ENCODE measurements around the gene NRXN2.
A peak's percentile ranks its signal among the peaks of the same experiment; 100 is the strongest.

Gene NRXN2

GRCh38 chr11:64688534-64688982 is 34.4 kb downstream of the NRXN2 start:
- peak overlapping the region; percentile 24 to 53 for H3K4me3 Mint-ChIP-seq
- H3K27ac Mint-ChIP-seq: peak overlapping the region; percentile 12 to 56
- ATAC-seq (replicated peaks): peak; percentile 99

GRCh38 chr11:64687643-64688533 is 35.1 kb downstream of the NRXN2 start:
- no peak overlapping the region for H3K27ac Mint-ChIP-seq
- peak overlapping the region in 1 of 2 donors; percentile 24 for H3K4me3 Mint-ChIP-seq
- no peak for DNase-seq
- no peaks in the 10 kb centered on the region for H3K36me3 Mint-ChIP-seq (ENCODE audit: insufficient read depth)
- ATAC-seq (replicated peaks): no peak
- no peaks in the 10 kb centered on the region for H3K9me3 Mint-ChIP-seq
- peaks cover 23 to 24% of the 10 kb centered on the region in 2 donors for H3K27me3 Mint-ChIP-seq
- H3K4me1 Mint-ChIP-seq (ENCODE audit: low read depth in 2 of 2): peaks cover 9 to 15% of the 10 kb centered on the region in 2 donors

More at GRCh38 chr11:64688534-64688982, 34.4 kb downstream of the NRXN2 start:
- DNase-seq: peak; percentile 90 to 92 (median 91)
- Mint-ChIP-seq H3K9me3 (no peaks in the 10 kb centered on the region), H3K36me3 (ENCODE audit: insufficient read depth) (no peaks in the 10 kb centered on the region), H3K27me3 (peaks cover 30 to 31% of the 10 kb centered on the region in 2 donors), H3K4me1 (ENCODE audit: low read depth in 2 of 2) (peaks cover 10 to 17% of the 10 kb centered on the region in 2 donors)

GRCh38 chr11:64687204-64687603 is 35.8 kb downstream of the NRXN2 start:
- no peaks in the 10 kb centered on the region for H3K36me3 Mint-ChIP-seq (ENCODE audit: insufficient read depth)
- H3K4me3 Mint-ChIP-seq: no peak overlapping the region
- peaks cover 16 to 17% of the 10 kb centered on the region in 2 donors for H3K27me3 Mint-ChIP-seq
- no peak for ATAC-seq (replicated peaks)
- no peak for DNase-seq
- peaks cover 8 to 13% of the 10 kb centered on the region in 2 donors for H3K4me1 Mint-ChIP-seq (ENCODE audit: low read depth in 2 of 2)
- no peaks in the 10 kb centered on the region for H3K9me3 Mint-ChIP-seq
- no peak overlapping the region for H3K27ac Mint-ChIP-seq

- H3K27me3 Mint-ChIP-seq: peaks cover 11 to 15% of the 10 kb centered on the region in 2 donors
- H3K9me3 Mint-ChIP-seq: no peaks in the 10 kb centered on the region
- H3K4me1 Mint-ChIP-seq (ENCODE audit: low read depth in 2 of 2): peaks cover 8 to 13% of the 10 kb centered on the region in 2 donors
- no peaks in the 10 kb centered on the region for H3K36me3 Mint-ChIP-seq (ENCODE audit: insufficient read depth)
- no peak for DNase-seq
- no peak for ATAC-seq (replicated peaks)
- no peak overlapping the region for H3K27ac Mint-ChIP-seq
- H3K4me3 Mint-ChIP-seq: no peak overlapping the region
Measured at GRCh38 chr11:64686466-64687170, 36.4 kb downstream of the NRXN2 start.

GRCh38 chr11:64685536-64685935 is 37.5 kb downstream of the NRXN2 start:
- peaks cover 8 to 13% of the 10 kb centered on the region in 2 donors for H3K4me1 Mint-ChIP-seq (ENCODE audit: low read depth in 2 of 2)
- no peak overlapping the region for H3K27ac Mint-ChIP-seq
- DNase-seq (no peak), ATAC-seq (replicated peaks) (no peak)
- no peaks in the 10 kb centered on the region for H3K36me3 Mint-ChIP-seq (ENCODE audit: insufficient read depth)
- H3K27me3 Mint-ChIP-seq: peaks cover 6 to 7% of the 10 kb centered on the region in 2 donors
- H3K9me3 Mint-ChIP-seq: no peaks in the 10 kb centered on the region
- H3K4me3 Mint-ChIP-seq: no peak overlapping the region

- H3K9me3 Mint-ChIP-seq: no peaks in the 10 kb centered on the region
- ATAC-seq (replicated peaks): no peak
Measured at GRCh38 chr11:64684357-64684756, 38.6 kb downstream of the NRXN2 start.

GRCh38 chr11:64681171-64681570 is 41.8 kb downstream of the NRXN2 start:
- H3K27ac Mint-ChIP-seq: no peak overlapping the region
- no peaks in the 10 kb centered on the region for H3K4me1 Mint-ChIP-seq (ENCODE audit: low read depth in 2 of 2)
- H3K36me3 Mint-ChIP-seq (ENCODE audit: insufficient read depth): no peaks in the 10 kb centered on the region
- no peak for DNase-seq
- H3K27me3 Mint-ChIP-seq: peaks cover 27 to 46% of the 10 kb centered on the region in 2 donors
- H3K4me3 Mint-ChIP-seq: no peak overlapping the region
- no peaks in the 10 kb centered on the region for H3K9me3 Mint-ChIP-seq
- no peak for ATAC-seq (replicated peaks)

More at GRCh38 chr11:64684357-64684756, 38.6 kb downstream of the NRXN2 start:
- peaks cover 8 to 13% of the 10 kb centered on the region in 2 donors for H3K4me1 Mint-ChIP-seq (ENCODE audit: low read depth in 2 of 2)
- no peak overlapping the region for H3K27ac Mint-ChIP-seq
- H3K36me3 Mint-ChIP-seq (ENCODE audit: insufficient read depth): no peaks in the 10 kb centered on the region
- H3K27me3 Mint-ChIP-seq: peaks cover 6 to 15% of the 10 kb centered on the region in 2 donors
- no peak overlapping the region for H3K4me3 Mint-ChIP-seq
- DNase-seq: no peak

- Mint-ChIP-seq H3K4me1 (ENCODE audit: low read depth in 2 of 2) (no peaks in the 10 kb centered on the region), H3K36me3 (ENCODE audit: insufficient read depth) (no peaks in the 10 kb centered on the region), H3K9me3 (no peaks in the 10 kb centered on the region), H3K27me3 (peaks cover 35 to 60% of the 10 kb centered on the region in 2 donors), H3K27ac (peak overlapping the region in 1 of 2 donors; percentile 20), H3K4me3 (no peak overlapping the region)
- DNase-seq: no peak
- no peak for ATAC-seq (replicated peaks)
Measured at GRCh38 chr11:64679846-64680245, 43.2 kb downstream of the NRXN2 start.

GRCh38 chr11:64677441-64678023 is 45.5 kb downstream of the NRXN2 start:
- ATAC-seq (replicated peaks) (no peak), DNase-seq (no peak)
- no peak overlapping the region for H3K27ac Mint-ChIP-seq
- no peaks in the 10 kb centered on the region for H3K9me3 Mint-ChIP-seq
- H3K36me3 Mint-ChIP-seq (ENCODE audit: insufficient read depth): no peaks in the 10 kb centered on the region
- H3K4me1 Mint-ChIP-seq (ENCODE audit: low read depth in 2 of 2): no peaks in the 10 kb centered on the region
- peaks cover 43 to 74% of the 10 kb centered on the region in 2 donors for H3K27me3 Mint-ChIP-seq
- no peak overlapping the region for H3K4me3 Mint-ChIP-seq

GRCh38 chr11:64676261-64676615 is 46.8 kb downstream of the NRXN2 start:
- no peak overlapping the region for H3K27ac Mint-ChIP-seq
- ATAC-seq (replicated peaks): no peak
- no peak overlapping the region for H3K4me3 Mint-ChIP-seq
- no peaks in the 10 kb centered on the region for H3K4me1 Mint-ChIP-seq (ENCODE audit: low read depth in 2 of 2)
- no peaks in the 10 kb centered on the region for H3K36me3 Mint-ChIP-seq (ENCODE audit: insufficient read depth)
- H3K9me3 Mint-ChIP-seq: no peaks in the 10 kb centered on the region
- peaks cover 47 to 81% of the 10 kb centered on the region in 2 donors for H3K27me3 Mint-ChIP-seq
- DNase-seq: no peak

GRCh38 chr11:64675450-64676260 is 47.3 kb downstream of the NRXN2 start:
- H3K36me3 Mint-ChIP-seq (ENCODE audit: insufficient read depth): no peaks in the 10 kb centered on the region
- no peaks in the 10 kb centered on the region for H3K4me1 Mint-ChIP-seq (ENCODE audit: low read depth in 2 of 2)
- H3K4me3 Mint-ChIP-seq: no peak overlapping the region
- ATAC-seq (replicated peaks) (no peak), DNase-seq (no peak)
- H3K27me3 Mint-ChIP-seq: peaks cover 50 to 87% of the 10 kb centered on the region in 2 donors
- H3K9me3 Mint-ChIP-seq: no peaks in the 10 kb centered on the region
- H3K27ac Mint-ChIP-seq: no peak overlapping the region

GRCh38 chr11:64674774-64675173 is 48.2 kb downstream of the NRXN2 start:
- no peak for ATAC-seq (replicated peaks)
- no peak overlapping the region for H3K27ac Mint-ChIP-seq
- DNase-seq: no peak
- no peaks in the 10 kb centered on the region for H3K36me3 Mint-ChIP-seq (ENCODE audit: insufficient read depth)
- H3K4me3 Mint-ChIP-seq: no peak overlapping the region
- H3K27me3 Mint-ChIP-seq: peaks cover 58 to 92% of the 10 kb centered on the region in 2 donors
- no peaks in the 10 kb centered on the region for H3K4me1 Mint-ChIP-seq (ENCODE audit: low read depth in 2 of 2)
- no peaks in the 10 kb centered on the region for H3K9me3 Mint-ChIP-seq

GRCh38 chr11:64673279-64673678 is 49.7 kb downstream of the NRXN2 start:
- Mint-ChIP-seq H3K36me3 (ENCODE audit: insufficient read depth) (no peaks in the 10 kb centered on the region), H3K9me3 (no peaks in the 10 kb centered on the region), H3K4me3 (no peak overlapping the region), H3K4me1 (ENCODE audit: low read depth in 2 of 2) (no peaks in the 10 kb centered on the region), H3K27ac (no peak overlapping the region), H3K27me3 (peaks cover 66 to 92% of the 10 kb centered on the region in 2 donors)
- DNase-seq (no peak), ATAC-seq (replicated peaks) (no peak)

All from effector memory CD8-positive, alpha-beta T cell (primary cell).